Limb (tissue), 2 donors: ENCODE results near the gene TSPAN18.

Experiments
- DNase-seq, 2 donors: peaks; one replicate each; pipeline ENCODE4 v3.0.0-alpha.2; 2016; ENCODE audit errors: extremely low spot score in 2 of 2

Gene TSPAN18

DNA sequence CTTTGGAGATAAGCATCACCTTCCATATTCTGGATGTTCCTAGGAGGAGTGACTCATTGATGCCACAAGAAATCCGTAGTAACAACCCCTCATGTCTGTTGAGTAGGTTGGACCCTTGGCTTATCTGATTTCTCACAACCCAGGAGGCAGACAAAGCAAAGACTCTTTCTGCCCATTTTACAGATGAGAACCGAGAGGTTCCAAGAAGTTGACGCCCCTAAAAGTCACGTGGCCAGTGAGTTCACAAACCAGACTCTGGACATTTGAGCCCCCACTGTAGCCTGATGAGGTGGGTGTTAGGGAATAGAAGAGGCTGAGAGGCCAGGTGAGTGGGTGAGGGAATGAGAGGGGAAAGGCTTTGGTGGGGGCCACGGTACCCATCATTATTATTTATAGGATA, 70.3 kb downstream of the TSPAN18 start:
- no peak for DNase-seq

- DNase-seq = peak in 1 of 2 donors; percentile 61
Measured at GRCh38 chr11:44797886-44798606, 71.3 kb downstream of the TSPAN18 start.

DNA sequence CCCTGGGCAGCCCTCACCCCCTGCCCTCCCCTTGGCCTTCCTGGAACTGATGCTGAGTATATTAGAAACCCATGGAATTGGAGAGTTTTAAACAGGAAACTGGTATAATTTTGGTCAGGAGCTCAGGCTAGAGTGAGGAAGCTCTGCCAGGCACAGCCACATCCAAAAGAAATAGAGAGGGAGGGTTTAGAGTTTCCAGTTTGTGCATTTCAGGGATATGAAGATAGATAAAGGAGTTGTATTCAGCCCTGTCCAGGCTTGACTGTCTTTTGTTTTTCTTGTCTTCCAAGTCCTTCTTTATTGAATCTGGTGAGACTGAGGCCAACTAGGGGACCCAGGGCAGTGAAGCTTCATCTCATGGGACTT, 71.8 kb downstream of the TSPAN18 start:
- no peak for DNase-seq

DNA sequence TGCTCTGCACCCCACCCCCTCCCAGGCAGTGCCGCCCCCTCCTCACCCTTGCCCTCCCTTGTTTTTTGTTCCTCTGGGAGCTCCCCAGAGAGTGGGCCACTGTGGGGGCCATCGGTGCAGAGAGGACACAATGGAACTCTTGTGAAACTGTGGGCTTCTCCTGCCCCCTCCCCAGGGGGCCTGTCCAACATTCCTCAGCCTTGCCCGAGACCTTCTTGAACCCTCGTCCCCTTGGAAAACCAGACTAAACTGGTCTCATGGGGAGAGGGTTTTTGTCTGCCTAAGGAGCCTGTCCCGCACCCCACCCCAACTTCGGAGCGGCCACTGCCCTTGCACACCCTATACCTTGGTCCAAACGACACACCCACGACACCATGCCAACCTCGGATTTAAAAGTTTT, 72.2 kb downstream of the TSPAN18 start:
- DNase-seq = no peak

DNA sequence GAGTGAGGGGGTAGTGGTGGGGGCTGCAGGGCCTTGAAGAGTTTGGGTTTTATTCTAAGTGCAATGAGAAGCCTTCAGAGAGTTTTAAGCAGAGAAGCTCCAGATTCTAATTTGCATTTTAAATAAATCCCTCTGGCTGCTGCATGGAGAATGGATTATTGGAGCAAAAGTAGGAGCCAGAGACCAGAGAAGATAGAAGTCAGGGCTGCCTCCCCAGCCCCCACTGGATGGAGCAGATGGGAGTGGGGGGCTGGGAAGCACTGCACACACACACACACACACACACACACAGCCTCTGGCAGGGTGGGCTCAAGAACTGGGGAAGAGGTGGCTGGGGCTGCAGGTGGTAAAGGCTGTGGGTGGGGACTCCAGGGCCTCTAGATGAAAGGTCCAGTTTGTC, 75.6 kb downstream of the TSPAN18 start:
- DNase-seq = no peak

DNA sequence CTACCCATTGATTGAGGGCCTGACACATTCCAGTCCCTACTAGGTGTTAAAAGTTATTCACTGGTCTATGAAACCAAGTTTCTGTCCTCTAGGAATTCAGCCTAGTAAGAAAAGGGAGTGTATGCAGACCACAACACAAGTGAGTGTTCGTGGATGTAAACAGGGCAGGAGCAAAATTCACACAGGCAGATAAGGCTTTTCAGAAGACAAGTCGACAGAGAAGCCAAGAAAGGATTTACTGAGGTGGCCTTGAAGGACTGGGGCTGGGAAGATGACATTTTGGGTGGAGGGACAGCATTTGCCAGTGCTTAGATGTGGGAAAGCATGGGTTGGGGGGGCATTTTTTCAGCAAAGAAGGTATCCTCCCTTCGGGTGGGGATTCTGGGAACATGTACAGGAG, 76.2 kb downstream of the TSPAN18 start:
- DNase-seq = no peak

GRCh38 chr11:44804449-44805437, 78.0 kb downstream of the TSPAN18 start:
- peak in 1 of 2 donors; percentile 70 for DNase-seq

GRCh38 chr11:44805596-44805995, 78.8 kb downstream of the TSPAN18 start:
- no peak for DNase-seq

DNA sequence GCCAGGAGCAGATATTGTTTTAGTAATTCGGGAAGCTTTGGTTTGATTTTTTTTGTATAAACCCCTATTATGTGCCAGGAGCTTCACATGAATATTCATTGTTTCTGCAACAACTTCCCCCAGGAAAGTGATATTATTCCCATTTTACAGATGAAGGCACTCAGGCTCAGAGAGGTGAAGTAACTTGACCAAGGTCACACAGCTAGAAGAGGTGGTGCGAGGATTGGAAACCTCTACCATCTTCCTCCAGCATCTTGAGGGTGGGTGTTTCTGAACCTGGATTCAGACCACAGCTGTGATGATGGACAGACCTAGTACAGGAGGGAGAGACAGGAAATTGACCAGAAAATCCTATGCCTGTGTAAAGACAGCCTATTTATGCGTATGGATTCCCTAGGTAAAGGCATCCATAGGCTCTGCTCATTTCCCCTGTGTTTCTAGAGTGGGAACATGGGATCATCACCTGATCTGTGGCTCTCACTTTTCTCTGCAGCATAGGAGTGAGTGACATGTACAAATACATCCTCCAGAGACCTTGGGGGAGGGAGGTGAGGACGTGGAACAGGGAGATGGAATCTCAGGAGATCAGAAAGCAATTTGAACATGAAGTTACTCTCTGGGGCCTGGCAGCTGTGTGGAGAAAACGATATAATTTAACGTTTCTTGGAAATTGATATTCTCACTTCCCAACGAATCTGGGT, 81.4 kb downstream of the TSPAN18 start:
- DNase-seq = no peak

DNA sequence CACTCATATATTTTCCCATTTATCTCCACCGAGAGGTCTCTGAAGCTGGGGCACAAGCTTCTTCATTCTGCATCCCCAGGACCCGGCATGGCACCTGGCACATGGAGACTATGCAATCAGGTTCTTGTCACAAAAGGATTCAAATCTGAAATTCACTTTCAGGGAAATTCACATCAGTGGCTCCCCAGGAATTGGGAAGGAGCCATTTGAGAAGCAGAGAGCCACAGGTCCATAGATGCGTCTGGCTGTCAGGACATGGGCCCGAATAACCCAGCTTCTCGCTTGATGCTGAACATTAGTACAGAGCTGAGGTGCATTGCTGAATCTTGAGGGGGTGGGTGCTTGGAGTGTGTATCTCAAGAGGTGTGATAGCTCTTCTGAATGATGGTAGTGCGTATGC, 82.5 kb downstream of the TSPAN18 start:
- DNase-seq = no peak

DNA sequence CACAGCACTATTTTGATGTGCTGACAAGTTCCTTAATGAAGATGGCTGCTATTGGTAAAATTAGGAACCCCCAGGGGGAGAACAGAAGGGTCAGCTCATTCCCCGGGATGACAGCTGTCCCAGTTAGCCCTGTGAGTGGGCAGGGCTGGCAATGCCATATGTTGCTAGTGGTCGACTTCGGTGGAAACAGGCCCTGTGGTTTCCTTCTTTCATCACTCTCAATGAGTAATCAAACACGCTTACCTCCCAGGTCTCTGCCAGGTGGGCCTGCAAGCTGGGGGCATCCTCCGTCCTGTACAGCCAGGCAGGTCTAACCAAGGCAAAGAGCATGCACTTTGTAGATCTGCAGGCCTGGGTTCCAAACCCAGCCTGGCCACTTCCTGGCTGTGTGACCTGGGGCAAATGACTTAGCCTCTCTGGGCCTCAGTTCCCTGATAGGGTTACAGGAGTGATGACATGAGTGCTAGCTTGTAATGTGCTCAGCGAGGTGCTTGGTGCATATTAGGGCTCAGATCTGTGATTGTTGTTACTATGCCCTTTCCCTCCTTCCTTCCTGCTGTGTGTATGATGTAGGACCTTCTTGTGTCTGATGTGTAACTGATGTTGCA, 85.2 kb downstream of the TSPAN18 start:
- no peak for DNase-seq

GRCh38 chr11:44812971-44813370, 86.2 kb downstream of the TSPAN18 start:
- DNase-seq = no peak

- DNase-seq = no peak
Measured at GRCh38 chr11:44813401-44813800, 86.6 kb downstream of the TSPAN18 start.

GRCh38 chr11:44814881-44815592, 88.3 kb downstream of the TSPAN18 start:
- DNase-seq = no peak

DNA sequence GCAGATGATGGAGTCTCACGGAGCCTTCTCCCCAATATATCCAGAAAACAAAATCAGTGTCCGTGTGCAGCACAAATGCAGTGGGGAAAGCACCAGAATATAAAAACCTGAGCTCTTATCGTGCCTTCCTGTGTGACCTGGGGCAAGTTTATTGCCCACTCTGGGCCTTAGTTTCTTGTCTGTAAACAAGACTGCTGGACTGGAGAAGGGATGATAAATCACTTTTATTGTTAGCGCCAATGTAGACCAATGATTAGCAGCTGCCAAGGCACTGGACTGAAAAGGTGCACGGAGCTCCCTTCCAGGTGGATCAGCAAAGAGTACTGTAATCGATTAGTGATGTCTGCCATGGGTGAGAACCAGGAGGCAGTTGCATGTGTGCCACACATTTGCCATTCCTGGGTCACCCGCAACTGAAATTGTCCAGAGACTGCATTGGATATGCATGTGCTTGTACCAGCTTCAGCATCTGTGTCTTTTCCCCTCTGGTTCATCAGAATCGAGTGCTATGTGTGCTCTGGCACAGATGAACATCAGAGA, 89.2 kb downstream of the TSPAN18 start:
- DNase-seq = no peak

- no peak for DNase-seq
Measured at GRCh38 chr11:44816761-44817160, 90.0 kb downstream of the TSPAN18 start.

DNA sequence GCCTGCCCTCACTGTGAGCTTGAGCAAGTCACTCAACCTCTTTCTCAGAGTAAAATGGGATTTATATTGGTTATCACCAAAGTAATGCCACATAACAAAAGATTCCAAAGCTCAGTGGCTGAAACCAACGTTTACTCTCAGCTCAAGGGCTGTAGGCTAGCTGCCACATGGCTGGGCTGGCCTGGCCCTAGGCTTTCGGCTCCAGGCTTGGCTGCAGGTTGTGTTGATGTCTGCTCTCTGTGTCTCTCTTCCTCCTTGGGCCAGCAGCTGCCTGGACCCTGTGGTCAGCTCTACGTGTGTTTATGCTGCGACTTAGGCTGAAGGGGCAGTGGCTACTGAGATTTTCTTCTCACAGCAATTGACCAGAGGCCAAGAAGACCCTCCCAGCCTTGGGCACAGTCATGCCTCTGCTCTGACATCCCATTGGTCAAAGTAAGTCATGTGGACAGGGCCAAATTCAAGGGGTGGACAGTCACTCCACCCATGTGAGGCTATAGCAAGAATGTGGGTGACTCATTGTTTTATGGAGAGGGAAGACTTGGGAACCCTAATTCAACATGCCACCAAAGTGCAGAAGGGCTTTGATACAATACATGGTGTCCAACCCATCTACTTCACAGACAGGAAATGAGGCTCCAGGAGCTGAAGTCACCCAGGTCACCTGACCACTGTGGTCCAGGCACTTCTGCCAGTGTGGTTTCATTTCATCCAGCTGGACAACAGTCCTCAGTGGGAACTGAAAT, 90.6 kb downstream of the TSPAN18 start:
- no peak for DNase-seq

GRCh38 chr11:44818110-44818509, 91.3 kb downstream of the TSPAN18 start:
- no peak for DNase-seq

- no peak for DNase-seq
Measured at GRCh38 chr11:44819346-44819745, 92.6 kb downstream of the TSPAN18 start.

- no peak for DNase-seq
Measured at GRCh38 chr11:44822369-44822768, 95.6 kb downstream of the TSPAN18 start.
